GM18867 (cell line): ENCODE results near the gene SERPINE1.

Experiments used
- ATAC-seq: cut with Tn5 transposase; IDR thresholded peaks from one replicate; pipeline ENCODE4 v1.9.1; 2021; ENCODE audit warnings: mild to moderate bottlenecking, moderate library complexity; ENCODE audit not compliant: unreplicated experiment

The SERPINE1 gene

GRCh38 chr7:101185258-101185839 lies 58.4 kb downstream of the SERPINE1 start:
- ATAC-seq, result no peak

- no peak for ATAC-seq
Measured at GRCh38 chr7:101186194-101186593, 59.3 kb downstream of the SERPINE1 start.

- no peak for ATAC-seq
Measured at GRCh38 chr7:101186844-101187428, 60.0 kb downstream of the SERPINE1 start.
